Prostate gland (tissue), 2 donors: ENCODE results near the gene CORO6. TPM values are rescaled to one million over a fixed set of nuclear protein-coding genes. Genes with fewer than 3 reads are reported as not detected.
A peak's percentile ranks its signal among the peaks of the same experiment; 100 is the strongest.

Source experiments
- DNase-seq: peaks from one replicate; pipeline ENCODE4 v3.0.0-alpha.2; 2019; ENCODE audit warnings: low spot score
- H3K27ac ChIP-seq, 2 donors: fragments of 200-600 bp; sonication (generic); 2 replicates each; pipeline ENCODE4 v1.5.1; 2017 to 2019
- H3K27me3 ChIP-seq: fragments of 200-600 bp; sonication (generic); replicated peaks from 2 replicates; pipeline ENCODE4 v1.5.1; 2019; ENCODE audit not compliant: insufficient read depth
- H3K36me3 ChIP-seq, 2 donors: fragments of 200-600 bp; sonication (generic); 1 replicate in 1 of 2; 2 replicates in 1 of 2; pipeline versions ENCODE4 v1.5.1 to v1.8.1; 2017 to 2019
- H3K4me1 ChIP-seq: fragments of 200-600 bp; sonication (generic); replicated peaks from 2 replicates; pipeline ENCODE4 v1.5.1; 2019
- H3K4me3 ChIP-seq, 2 donors: fragments of 200-600 bp; sonication (generic); 2 replicates each; pipeline ENCODE4 v1.5.1; 2017 to 2019
- H3K9me3 ChIP-seq: fragments of 200-600 bp; sonication (generic); 2 replicates; pipeline ENCODE4 v1.5.1; 2017
- CTCF ChIP-seq, 4 experiments: fragments of 200-600 bp in 2 of 4; fragments of 450-650 bp in 2 of 4; sonication (generic) in 2 of 4; IDR thresholded peaks; 1 replicate in 3 of 4; 2 replicates in 1 of 4; pipeline ENCODE4 v1.5.1; 2016 to 2019; ENCODE audit warnings: antibody characterized with exemption in 4 of 4, mild to moderate bottlenecking in 2 of 4, moderate library complexity in 2 of 4
- POLR2A ChIP-seq: fragments of 450-650 bp; IDR thresholded peaks from one replicate; pipeline ENCODE4 v1.6.1; 2016; ENCODE audit warnings: antibody characterized with exemption, mild to moderate bottlenecking
- POLR2AphosphoS5 ChIP-seq: sonication (generic); formaldehyde crosslinking; IDR thresholded peaks from one replicate; pipeline ENCODE4 v1.6.1; 2017; ENCODE audit warnings: antibody characterized with exemption
- WGBS: methylation state at CpG from one replicate; pipeline ENCODE4 v1.1.5; 2018; 5-methylcytosine and 5-hydroxymethylcytosine counted together
- intact Hi-C: fragments of 100-400 bp; cut with DNase I; formaldehyde crosslinking; loops from one replicate; pipeline ENCODE4 v1.14.2; 2022
- total RNA-seq, 2 donors: library from RNA; depleted of rRNA; stranded (reverse); fragments of >200 nt; gene quantifications; one replicate each; pipeline ENCODE4 v1.1.0, GENCODE V29; 2016

CORO6 gene
- total RNA-seq, 2 donors from 2014 or later, result 23.4 to 33.5 TPM

GRCh38 chr17:29568331-29569244 lies 54.1 kb downstream of the CORO6 start, which contains the start of gene TP53I13:
Gene TP53I13, plus strand, starts transcription at chr17:29568701. Its CDS starts 58 bp downstream, at chr17:29568759.
- no peaks in the 10 kb centered on the region for H3K9me3 ChIP-seq
- under 1% methylated on average over 72 of the region's 85 CpGs for WGBS
- H3K36me3 ChIP-seq, result no peaks in the 10 kb centered on the region
- intact Hi-C loops, result no loop called here
- peak within 1 kb of the TSS; percentile 61 to 62 for H3K4me3 ChIP-seq
- peak within 1 kb of the TSS; percentile 85 to 90 for H3K27ac ChIP-seq
- TF ChIP-seq CTCF (IDR thresholded peaks at IDR 0.05), result no peak
- peak; percentile 70 for TF ChIP-seq POLR2AphosphoS5
- TF ChIP-seq POLR2A, result peak; percentile 86
- H3K27me3 ChIP-seq, result no peaks in the 10 kb centered on the region
- H3K4me1 ChIP-seq, result peaks cover 4% of the 10 kb centered on the region
- peak; percentile 88 for DNase-seq

- under 1% methylated on average over 46 of the region's 63 CpGs for WGBS
- peak; percentile 56 for DNase-seq
- peaks cover 4% of the 10 kb centered on the region for H3K4me1 ChIP-seq
- H3K4me3 ChIP-seq, result peak overlapping the region; percentile 61 to 62
- H3K27ac ChIP-seq, result peak overlapping the region; percentile 85 to 90
- intact Hi-C loops, result no loop called here
- H3K9me3 ChIP-seq, result no peaks in the 10 kb centered on the region
- H3K36me3 ChIP-seq, result no peaks in the 10 kb centered on the region
- TF ChIP-seq CTCF (IDR thresholded peaks at IDR 0.05) (peak in 2 of 4 experiments; percentile 48 to 51), POLR2AphosphoS5 (no peak)
- no peaks in the 10 kb centered on the region for H3K27me3 ChIP-seq
Observed at GRCh38 chr17:29567554-29568330, 55.0 kb downstream of the CORO6 start.

- Histone ChIP-seq H3K4me1 (peaks cover 4% of the 10 kb centered on the region), H3K36me3 (no peaks in the 10 kb centered on the region), H3K27ac (peak overlapping the region; percentile 85 to 90), H3K4me3 (peak overlapping the region; percentile 61 to 62), H3K27me3 (no peaks in the 10 kb centered on the region), H3K9me3 (no peaks in the 10 kb centered on the region)
- WGBS, result under 1% methylated on average over 27 of the region's 27 CpGs
- no peak for DNase-seq
- intact Hi-C loops, result no loop called here
- TF ChIP-seq POLR2A (no peak), CTCF (IDR thresholded peaks at IDR 0.05) (no peak), POLR2AphosphoS5 (no peak)
Observed at GRCh38 chr17:29567304-29567553, 55.5 kb downstream of the CORO6 start.

- peaks cover 4% of the 10 kb centered on the region for H3K4me1 ChIP-seq
- H3K4me3 ChIP-seq, result peak within 1 kb of the TSS; percentile 61 to 62
- intact Hi-C loops, result no loop called here
- H3K36me3 ChIP-seq, result no peaks in the 10 kb centered on the region
- H3K27ac ChIP-seq, result peak within 1 kb of the TSS; percentile 85 to 90
- peak; percentile 53 for DNase-seq
- no peaks in the 10 kb centered on the region for H3K27me3 ChIP-seq
- TF ChIP-seq POLR2A (peak; percentile 15), POLR2AphosphoS5 (no peak), CTCF (IDR thresholded peaks at IDR 0.05) (no peak)
- no peaks in the 10 kb centered on the region for H3K9me3 ChIP-seq
- WGBS, result 6% methylated on average over 46 of the region's 94 CpGs
Observed at GRCh38 chr17:29566473-29567303, 56.0 kb downstream of the CORO6 start, which contains the start of gene ABHD15. Gene ABHD15, minus strand, starts transcription at chr17:29567037. Its CDS starts 71 bp downstream, at chr17:29566966.
